ENCODE results near the gene ADAMTS1. TPM values are rescaled to one million over a fixed set of nuclear protein-coding genes. Genes with fewer than 3 reads are reported as not detected.

The ADAMTS1 gene
- total and polyA plus RNA-seq, 2 of the 13 experiments (the other 11 are each of a cell fraction or from before 2014, with no cell fraction given): 0.02 to 0.11 TPM

DNA sequence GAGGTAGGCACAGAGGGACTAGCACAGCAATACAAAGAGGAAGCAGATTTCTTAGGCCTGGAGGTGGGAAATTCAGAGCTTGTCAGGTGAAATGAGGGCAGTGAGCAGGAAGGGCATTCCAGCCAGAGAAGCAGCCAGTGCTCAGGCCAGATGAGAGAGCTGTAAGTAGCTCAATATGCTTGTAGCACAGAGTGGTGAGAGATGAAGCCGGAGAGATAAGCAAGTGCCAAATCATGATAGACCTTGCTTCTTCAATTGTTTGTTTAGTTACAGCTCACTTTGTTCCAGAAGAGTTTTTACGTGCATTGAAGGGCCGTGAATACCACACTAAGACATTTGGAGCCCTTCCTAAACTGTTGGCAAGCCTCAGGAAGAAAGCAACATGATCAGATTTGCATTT, 42.0 kb upstream of the ADAMTS1 start:
- no peaks in the 10 kb centered on the region for H4K20me1 ChIP-seq (ENCODE audit: insufficient read depth, low read length)
- H3K4me1 ChIP-seq (ENCODE audit: insufficient read depth, low read length): no peaks in the 10 kb centered on the region
- no peak for ATAC-seq
- intact Hi-C loops (cut with micrococcal nuclease; ENCODE audit: unreplicated experiment): no loop called here
- BruUV-seq (replicated peaks): no TSS peak
- no peak overlapping the region for H3K27ac ChIP-seq (ENCODE audit: extremely low read length, insufficient read depth, low read length)
- ChIA-PET CTCF (ENCODE audit: low intra/inter-chr PET ratio, low total read pairs) (no interaction called here), POLR2A (no interaction called here)
- WGBS (ENCODE audit: low lambda C conversion rate): 2% methylated on average over 3 of the region's 3 CpGs
- no peak overlapping the region for H3K9ac ChIP-seq (ENCODE audit: insufficient read depth, low read depth, low read length)
- no peak overlapping the region for H2AFZ ChIP-seq (ENCODE audit: low read length)
- H3K79me2 ChIP-seq (ENCODE audit: insufficient read depth, low read length): no peaks in the 10 kb centered on the region
- no peaks in the 10 kb centered on the region for H3K27me3 ChIP-seq (ENCODE audit: control insufficient read depth in 1 of 2, insufficient read depth in 2 of 2, low read length in 2 of 2)
- no peak overlapping the region for H3K4me2 ChIP-seq (ENCODE audit: low read depth, low read length)
- H3K36me3 ChIP-seq (replicated peaks in 1 of 2; ENCODE audit: control insufficient read depth in 1 of 2, insufficient read depth in 2 of 2, low read length in 2 of 2): no peaks in the 10 kb centered on the region
- in situ Hi-C loops (cut with HindIII; ENCODE audit: extremely low pct_ligation_motif_present, low pct_unique_long_range_greater_than_20kb): no loop called here
- FAIRE-seq: no peak
- no peak for DNase-seq (ENCODE audit: low spot score)
- H3K9me3 ChIP-seq (ENCODE audit: low read length): peaks cover 90% of the 10 kb centered on the region
- TF ChIP-seq ZNF282 (IDR thresholded peaks at IDR 0.05; ENCODE audit: partially characterized antibody) (no peak), CSRNP2 (CRISPR knock-in tag; conservative IDR thresholded peaks at IDR 0.05; ENCODE audit: low read depth) (no peak), ZBTB21 (CRISPR knock-in tag; IDR thresholded peaks at IDR 0.05) (no peak), NONO (IDR thresholded peaks at IDR 0.05) (no peak), NONO (CRISPR knock-in tag; conservative IDR thresholded peaks at IDR 0.05) (no peak), BCLAF1 (IDR thresholded peaks at IDR 0.05) (no peak), KDM5A (IDR thresholded peaks at IDR 0.05; ENCODE audit: borderline replicate concordance, low read length) (no peak), U2AF1 (optimal IDR thresholded peaks at IDR 0.05; ENCODE audit: low read depth, low read length) (no peak), MED8 (CRISPR knock-in tag; IDR thresholded peaks at IDR 0.05; ENCODE audit: insufficient replicate concordance) (no peak), MYNN (CRISPR knock-in tag; IDR thresholded peaks at IDR 0.05; ENCODE audit: low read depth) (no peak), FOXO1 (CRISPR knock-in tag; IDR thresholded peaks at IDR 0.05) (no peak), THAP11 (CRISPR knock-in tag; IDR thresholded peaks at IDR 0.05) (no peak), HNRNPL (IDR thresholded peaks at IDR 0.05; ENCODE audit: low read depth, low read length) (no peak), NFE2L2 (IDR thresholded peaks at IDR 0.05; ENCODE audit: low read length) (no peak), CBX5 (CRISPR knock-in tag; IDR thresholded peaks at IDR 0.05; ENCODE audit: borderline replicate concordance) (no peak), MYPOP (CRISPR knock-in tag; IDR thresholded peaks at IDR 0.05) (no peak)
- TF ChIP-seq, protein P1, sequence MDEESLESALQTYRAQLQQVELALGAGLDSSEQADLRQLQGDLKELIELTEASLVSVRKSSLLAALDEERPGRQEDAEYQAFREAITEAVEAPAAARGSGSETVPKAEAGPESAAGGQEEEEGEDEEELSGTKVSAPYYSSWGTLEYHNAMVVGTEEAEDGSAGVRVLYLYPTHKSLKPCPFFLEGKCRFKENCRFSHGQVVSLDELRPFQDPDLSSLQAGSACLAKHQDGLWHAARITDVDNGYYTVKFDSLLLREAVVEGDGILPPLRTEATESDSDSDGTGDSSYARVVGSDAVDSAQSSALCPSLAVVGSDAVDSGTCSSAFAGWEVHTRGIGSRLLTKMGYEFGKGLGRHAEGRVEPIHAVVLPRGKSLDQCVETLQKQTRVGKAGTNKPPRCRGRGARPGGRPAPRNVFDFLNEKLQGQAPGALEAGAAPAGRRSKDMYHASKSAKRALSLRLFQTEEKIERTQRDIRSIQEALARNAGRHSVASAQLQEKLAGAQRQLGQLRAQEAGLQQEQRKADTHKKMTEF (CRISPR knock-in tag; IDR thresholded peaks at IDR 0.05): no peak
- TF ChIP-seq, protein P2, sequence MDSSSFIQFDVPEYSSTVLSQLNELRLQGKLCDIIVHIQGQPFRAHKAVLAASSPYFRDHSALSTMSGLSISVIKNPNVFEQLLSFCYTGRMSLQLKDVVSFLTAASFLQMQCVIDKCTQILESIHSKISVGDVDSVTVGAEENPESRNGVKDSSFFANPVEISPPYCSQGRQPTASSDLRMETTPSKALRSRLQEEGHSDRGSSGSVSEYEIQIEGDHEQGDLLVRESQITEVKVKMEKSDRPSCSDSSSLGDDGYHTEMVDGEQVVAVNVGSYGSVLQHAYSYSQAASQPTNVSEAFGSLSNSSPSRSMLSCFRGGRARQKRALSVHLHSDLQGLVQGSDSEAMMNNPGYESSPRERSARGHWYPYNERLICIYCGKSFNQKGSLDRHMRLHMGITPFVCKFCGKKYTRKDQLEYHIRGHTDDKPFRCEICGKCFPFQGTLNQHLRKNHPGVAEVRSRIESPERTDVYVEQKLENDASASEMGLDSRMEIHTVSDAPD (CRISPR knock-in tag; IDR thresholded peaks at IDR 0.05): no peak
- H3K4me3 ChIP-seq (replicated peaks in 1 of 3; ENCODE audit: insufficient read depth in 1 of 3, low read depth in 2 of 3, low read length in 3 of 3): no peak overlapping the region

Data from HepG2 (cell line).